HEK293T (cell line): ENCODE data around the gene TCF25.

Experiments
- BHLHE40 ChIP-seq: fragments of 450-650 bp; IDR thresholded peaks from 2 replicates; pipeline ENCODE4 v1.6.1; 2016; ENCODE audit warnings: mild to moderate bottlenecking, moderate library complexity, borderline replicate concordance
- FOXA1 ChIP-seq: fragments of 450-650 bp; IDR thresholded peaks from 2 replicates; pipeline ENCODE4 v1.6.1; 2016; ENCODE audit warnings: mild to moderate bottlenecking
- LEF1 ChIP-seq: fragments of 450-650 bp; IDR thresholded peaks from 2 replicates; pipeline ENCODE4 v1.6.1; 2017; ENCODE audit warnings: mild to moderate bottlenecking, borderline replicate concordance
- SP1 ChIP-seq: fragments of 450-650 bp; IDR thresholded peaks from 2 replicates; pipeline ENCODE4 v1.6.1; 2017
- SUZ12 ChIP-seq: fragments of 450-650 bp; IDR thresholded peaks from 2 replicates; pipeline ENCODE4 v1.6.1; 2016; ENCODE audit warnings: mild to moderate bottlenecking
- TARDBP ChIP-seq: fragments of 450-650 bp; IDR thresholded peaks from 2 replicates; pipeline ENCODE4 v1.6.1; 2016
- ZNF384 ChIP-seq: fragments of 450-650 bp; IDR thresholded peaks from 2 replicates; pipeline ENCODE4 v1.6.1; 2016

DNA sequence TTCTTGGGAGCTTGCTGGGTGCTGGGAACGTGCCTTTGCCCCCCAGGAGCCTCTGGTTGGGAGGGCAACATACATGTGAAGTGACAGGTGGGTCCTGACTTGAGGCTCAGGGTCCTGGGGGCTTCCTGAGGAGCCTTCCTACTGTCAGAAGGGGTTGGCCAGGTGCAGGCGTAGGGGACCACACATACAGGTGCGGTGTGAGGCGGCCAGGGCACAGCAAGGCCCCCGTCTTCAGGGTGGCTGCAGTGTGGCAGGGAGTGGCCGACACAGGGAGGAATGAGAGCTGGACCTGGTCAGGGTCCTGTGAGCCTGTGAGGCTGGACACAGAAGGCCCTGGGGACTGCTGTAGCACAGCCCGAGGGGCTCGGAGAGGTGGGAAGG lies 10.6 kb downstream of the TCF25 start:
- TF ChIP-seq FOXA1 (no peak), LEF1 (no peak), SP1 (no peak), SUZ12 (no peak), BHLHE40 (no peak), ZNF384 (no peak), TARDBP (no peak)
